ENCODE data around the gene ERC2.

Gene ERC2

DNA sequence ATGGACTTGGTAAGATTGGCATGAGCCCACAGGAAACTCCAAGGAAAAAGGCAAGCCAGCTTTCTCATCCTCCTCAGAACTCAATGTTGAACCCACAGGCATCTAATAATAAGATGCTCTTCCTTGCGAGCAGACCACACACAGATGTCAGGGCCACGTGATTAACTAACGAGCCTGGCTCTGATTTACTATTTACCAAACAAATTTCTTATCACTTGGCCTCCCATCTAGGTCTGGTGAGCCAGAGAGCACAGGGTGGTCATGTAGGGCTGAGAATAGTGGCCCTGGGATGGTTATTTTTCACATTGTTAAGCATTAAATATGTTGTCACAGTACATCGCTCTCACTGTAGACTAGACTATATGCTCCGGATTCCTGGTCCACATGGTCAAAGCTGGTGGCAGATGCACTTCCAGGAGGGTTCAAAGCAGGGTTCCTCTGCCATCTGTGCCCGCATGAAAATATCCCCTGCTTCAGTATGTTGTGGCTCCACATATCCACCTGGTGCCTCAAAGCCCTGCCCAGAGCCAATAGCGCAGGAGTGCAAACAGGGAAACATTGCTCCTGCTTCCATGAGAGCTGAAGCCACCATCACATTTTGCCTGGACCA, 508.7 kb downstream of the ERC2 start:
- no peaks in the 10 kb centered on the region for H3K4me1 ChIP-seq (ENCODE audit: control insufficient read depth, insufficient read depth, low read length)
- H3K4me3 ChIP-seq (ENCODE audit: low read depth, low read length): no peak overlapping the region
- no peak overlapping the region for H3K27ac ChIP-seq (ENCODE audit: extremely low read depth, low read depth, low read length)
- no peak for TF ChIP-seq ZNF747 (tag by site-specific recombination; IDR thresholded peaks at IDR 0.05)
- ChIA-PET CTCF (no interaction called here), POLR2A (no interaction called here)
- H3K9me3 ChIP-seq (ENCODE audit: control insufficient read depth, insufficient read depth, low read depth, low read length): no peaks in the 10 kb centered on the region
- no peaks in the 10 kb centered on the region for H3K36me3 ChIP-seq (ENCODE audit: control insufficient read depth in 2 of 2, insufficient read depth in 1 of 2, low read length in 2 of 2)

- Histone ChIP-seq H3K4me1 (ENCODE audit: control insufficient read depth, insufficient read depth, low read length) (no peaks in the 10 kb centered on the region), H3K27ac (ENCODE audit: extremely low read depth, low read depth, low read length) (no peak overlapping the region), H3K4me3 (ENCODE audit: low read depth, low read length) (no peak overlapping the region), H3K36me3 (ENCODE audit: control insufficient read depth in 2 of 2, insufficient read depth in 1 of 2, low read length in 2 of 2) (no peaks in the 10 kb centered on the region), H3K9me3 (ENCODE audit: control insufficient read depth, insufficient read depth, low read depth, low read length) (no peaks in the 10 kb centered on the region)
- TF ChIP-seq ZNF660 (tag by site-specific recombination; IDR thresholded peaks at IDR 0.05) (no peak), ZNF24 (tag by site-specific recombination; IDR thresholded peaks at IDR 0.05) (no peak), ZNF391 (tag by site-specific recombination; IDR thresholded peaks at IDR 0.05; ENCODE audit: borderline replicate concordance, low read depth) (no peak), GLIS1 (tag by site-specific recombination; IDR thresholded peaks at IDR 0.05) (no peak), ZNF311 (tag by site-specific recombination; IDR thresholded peaks at IDR 0.05; ENCODE audit: borderline replicate concordance) (no peak), GFI1B (tag by site-specific recombination; IDR thresholded peaks at IDR 0.05) (no peak), YY2 (tag by site-specific recombination; IDR thresholded peaks at IDR 0.05) (no peak), MEIS1 (CRISPR knock-in tag; IDR thresholded peaks at IDR 0.05; ENCODE audit: borderline replicate concordance) (no peak), ZNF16 (tag by site-specific recombination; IDR thresholded peaks at IDR 0.05; ENCODE audit: low read depth) (no peak), ZNF175 (tag by site-specific recombination; IDR thresholded peaks at IDR 0.05) (no peak), IKZF3 (tag by site-specific recombination; IDR thresholded peaks at IDR 0.05) (no peak), OSR2 (tag by site-specific recombination; IDR thresholded peaks at IDR 0.05) (no peak), ZBTB21 (tag by site-specific recombination; IDR thresholded peaks at IDR 0.05) (no peak), SCRT1 (tag by site-specific recombination; IDR thresholded peaks at IDR 0.05; ENCODE audit: borderline replicate concordance) (no peak), ZNF530 (tag by site-specific recombination; IDR thresholded peaks at IDR 0.05; ENCODE audit: low read depth) (no peak), ZNF132 (tag by site-specific recombination; IDR thresholded peaks at IDR 0.05; ENCODE audit: borderline replicate concordance) (no peak), ZNF155 (tag by site-specific recombination; IDR thresholded peaks at IDR 0.05) (no peak)
- TF ChIP-seq, protein P1, sequence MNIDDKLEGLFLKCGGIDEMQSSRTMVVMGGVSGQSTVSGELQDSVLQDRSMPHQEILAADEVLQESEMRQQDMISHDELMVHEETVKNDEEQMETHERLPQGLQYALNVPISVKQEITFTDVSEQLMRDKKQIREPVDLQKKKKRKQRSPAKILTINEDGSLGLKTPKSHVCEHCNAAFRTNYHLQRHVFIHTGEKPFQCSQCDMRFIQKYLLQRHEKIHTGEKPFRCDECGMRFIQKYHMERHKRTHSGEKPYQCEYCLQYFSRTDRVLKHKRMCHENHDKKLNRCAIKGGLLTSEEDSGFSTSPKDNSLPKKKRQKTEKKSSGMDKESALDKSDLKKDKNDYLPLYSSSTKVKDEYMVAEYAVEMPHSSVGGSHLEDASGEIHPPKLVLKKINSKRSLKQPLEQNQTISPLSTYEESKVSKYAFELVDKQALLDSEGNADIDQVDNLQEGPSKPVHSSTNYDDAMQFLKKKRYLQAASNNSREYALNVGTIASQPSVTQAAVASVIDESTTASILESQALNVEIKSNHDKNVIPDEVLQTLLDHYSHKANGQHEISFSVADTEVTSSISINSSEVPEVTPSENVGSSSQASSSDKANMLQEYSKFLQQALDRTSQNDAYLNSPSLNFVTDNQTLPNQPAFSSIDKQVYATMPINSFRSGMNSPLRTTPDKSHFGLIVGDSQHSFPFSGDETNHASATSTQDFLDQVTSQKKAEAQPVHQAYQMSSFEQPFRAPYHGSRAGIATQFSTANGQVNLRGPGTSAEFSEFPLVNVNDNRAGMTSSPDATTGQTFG (tag by site-specific recombination; IDR thresholded peaks at IDR 0.05; ENCODE audit: borderline replicate concordance): no peak
- TF ChIP-seq, protein P2, sequence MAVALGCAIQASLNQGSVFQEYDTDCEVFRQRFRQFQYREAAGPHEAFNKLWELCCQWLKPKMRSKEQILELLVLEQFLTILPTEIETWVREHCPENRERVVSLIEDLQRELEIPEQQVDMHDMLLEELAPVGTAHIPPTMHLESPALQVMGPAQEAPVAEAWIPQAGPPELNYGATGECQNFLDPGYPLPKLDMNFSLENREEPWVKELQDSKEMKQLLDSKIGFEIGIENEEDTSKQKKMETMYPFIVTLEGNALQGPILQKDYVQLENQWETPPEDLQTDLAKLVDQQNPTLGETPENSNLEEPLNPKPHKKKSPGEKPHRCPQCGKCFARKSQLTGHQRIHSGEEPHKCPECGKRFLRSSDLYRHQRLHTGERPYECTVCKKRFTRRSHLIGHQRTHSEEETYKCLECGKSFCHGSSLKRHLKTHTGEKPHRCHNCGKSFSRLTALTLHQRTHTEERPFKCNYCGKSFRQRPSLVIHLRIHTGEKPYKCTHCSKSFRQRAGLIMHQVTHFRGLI (tag by site-specific recombination; IDR thresholded peaks at IDR 0.05): no peak
- CTCF ChIA-PET: no interaction called here
- POLR2A ChIA-PET: no interaction called here
Measured at GRCh38 chr3:55958605-55959004, 509.7 kb downstream of the ERC2 start.

Data from HEK293 (cell line).